Hematopoietic multipotent progenitor cell (in vitro differentiated cells): ENCODE results near the gene FUT3. TPM values are rescaled to one million over a fixed set of nuclear protein-coding genes. Genes with fewer than 3 reads are reported as not detected.
"Not testable (repeated sequence)": the region's sequence is repeated elsewhere in the genome, so short reads cannot be mapped to it uniquely, and the experiment has no call there.

ENCODE experiments used
- DNase-seq, 3 donors: peaks; one replicate each; pipeline ENCODE4 v3.0.0-alpha.2; 2011 to 2015; ENCODE audit warnings: low read depth in 2 of 3, low spot score in 2 of 3
- total RNA-seq: library from RNA; depleted of rRNA; stranded (reverse); fragments of >200 nt; gene quantifications from one replicate; pipeline ENCODE4 v1.2.3, GENCODE V29; 2012

The FUT3 gene
- total RNA-seq, 1 donor, result under 0.01 TPM

GRCh38 chr19:5850189-5850588, 1.1 kb downstream of the FUT3 start:
- no peak for DNase-seq

- not testable (repeated sequence) for DNase-seq
These were observed 2.6 kb downstream of the FUT3 start for GRCh38 chr19:5848621-5849020.

DNA sequence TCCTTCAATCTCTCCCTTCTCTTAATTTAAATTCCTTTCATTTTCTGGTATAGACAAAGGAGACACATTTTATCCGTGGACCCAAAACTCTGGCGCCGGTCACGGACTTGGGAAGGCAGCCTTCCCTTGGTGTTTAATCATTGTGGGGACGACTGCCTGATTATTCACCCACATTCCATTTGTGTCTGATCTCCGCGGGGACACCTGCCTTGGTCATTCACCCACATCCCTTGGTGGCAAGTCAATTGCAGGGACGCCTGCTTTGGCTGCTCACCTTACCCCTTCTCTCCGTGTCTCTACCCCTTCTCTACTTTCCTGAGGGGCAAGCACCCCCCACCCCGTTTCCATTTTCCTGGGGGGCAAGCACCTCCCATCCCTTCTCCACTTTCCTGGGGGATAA, 3.4 kb downstream of the FUT3 start:
- DNase-seq, result not testable (repeated sequence)

GRCh38 chr19:5844456-5845433, 6.5 kb downstream of the FUT3 start:
- DNase-seq, result no peak

- DNase-seq, result no peak
These were observed 7.8 kb downstream of the FUT3 start for GRCh38 chr19:5843295-5843927.

DNA sequence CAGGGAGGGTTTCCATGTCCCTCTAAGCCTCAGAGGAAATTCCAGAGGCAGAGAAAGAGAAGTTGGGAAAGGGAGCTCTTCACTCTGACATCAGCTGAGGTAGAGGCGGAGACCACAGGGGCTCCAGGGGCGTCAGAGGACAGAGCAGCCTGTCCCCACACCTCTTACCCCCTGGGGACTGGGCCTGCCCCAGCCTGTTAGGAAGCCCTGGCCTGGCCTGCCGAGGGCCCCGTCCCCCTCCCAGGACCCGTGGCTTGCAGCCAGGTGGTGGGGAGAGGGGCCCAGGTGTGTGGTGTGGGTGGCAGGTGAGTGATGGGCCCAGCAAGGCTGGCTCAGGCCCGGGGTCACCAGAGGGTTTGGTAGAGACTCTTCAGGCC, 9.5 kb downstream of the FUT3 start:
- DNase-seq, result not testable (repeated sequence)

GRCh38 chr19:5839065-5840017, 11.9 kb downstream of the FUT3 start, which contains the start of gene FUT6:
TSS of gene FUT6 (minus strand) at chr19:5839702. CDS start at chr19:5832567, 7,135 bp downstream.
- DNase-seq, result no peak

DNA sequence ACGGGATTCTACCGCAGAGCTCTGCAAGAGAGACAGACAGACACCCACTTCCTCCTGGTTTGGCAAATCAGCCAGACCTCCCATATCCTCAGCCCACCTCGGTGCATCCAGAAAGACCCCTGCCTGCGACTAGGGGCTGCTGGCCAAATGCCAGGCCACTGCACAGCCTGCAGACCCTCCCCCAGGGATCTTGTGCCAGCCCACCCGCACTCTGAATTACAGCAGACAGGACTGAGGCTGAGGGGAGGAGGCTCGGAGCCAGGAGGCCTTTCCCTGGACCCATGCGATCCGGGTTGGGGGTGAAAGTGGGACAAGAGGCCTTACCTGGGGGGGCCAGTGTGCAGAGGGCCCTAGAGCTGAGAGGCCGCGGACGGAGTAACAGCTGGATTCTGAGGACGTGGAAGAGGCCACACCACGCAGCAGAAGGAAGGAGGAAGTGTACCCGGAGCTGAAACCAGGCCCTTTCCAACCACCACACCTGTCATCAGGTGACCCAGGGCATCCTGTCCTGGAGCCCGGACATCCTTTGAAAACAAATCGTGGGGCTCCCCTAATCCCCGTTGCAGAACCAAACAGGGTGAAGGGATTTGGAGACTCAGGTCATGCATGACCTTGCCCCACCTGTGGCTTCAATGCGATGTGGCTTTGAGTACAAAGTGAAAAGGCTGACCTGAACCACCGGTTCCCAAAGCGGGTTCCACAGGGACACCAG, 12.7 kb downstream of the FUT3 start:
- DNase-seq, result peak in 1 of 3 donors; percentile 22

- DNase-seq, result no peak
These were observed 13.4 kb downstream of the FUT3 start for GRCh38 chr19:5837761-5838352.

DNA sequence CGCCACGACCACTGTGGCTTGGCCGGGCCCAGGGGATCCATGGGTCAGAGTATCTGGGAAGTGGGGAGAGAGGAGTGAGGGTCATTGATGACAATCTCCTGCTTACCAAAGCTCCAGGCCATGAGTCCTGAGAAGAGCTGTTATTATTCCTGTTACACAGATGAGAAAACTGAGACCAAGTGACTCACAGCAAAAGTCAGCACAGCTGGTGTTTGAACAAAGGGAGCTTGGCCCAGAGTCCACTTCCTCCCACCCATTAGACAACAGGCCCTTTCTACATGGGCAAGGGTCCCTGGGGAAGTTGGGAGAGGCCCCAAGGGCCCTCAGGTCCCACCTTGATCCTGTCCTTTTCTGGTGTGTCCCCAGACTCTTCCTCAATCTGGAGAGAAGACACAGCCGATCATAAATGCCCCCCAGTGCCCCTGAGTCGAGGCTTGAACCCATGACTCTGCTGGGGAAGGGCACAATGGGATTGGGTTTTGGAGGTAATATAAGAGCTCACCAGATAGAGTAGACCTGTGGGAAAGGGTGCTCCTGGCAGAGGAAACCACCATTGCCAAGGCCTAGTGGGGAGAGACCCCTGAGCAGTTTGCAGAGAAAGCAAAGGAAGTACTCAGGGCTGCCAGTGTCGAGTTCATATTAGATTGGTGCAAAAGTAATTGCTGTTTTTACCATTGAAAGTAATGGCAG, 18.6 kb downstream of the FUT3 start:
- no peak for DNase-seq

DNA sequence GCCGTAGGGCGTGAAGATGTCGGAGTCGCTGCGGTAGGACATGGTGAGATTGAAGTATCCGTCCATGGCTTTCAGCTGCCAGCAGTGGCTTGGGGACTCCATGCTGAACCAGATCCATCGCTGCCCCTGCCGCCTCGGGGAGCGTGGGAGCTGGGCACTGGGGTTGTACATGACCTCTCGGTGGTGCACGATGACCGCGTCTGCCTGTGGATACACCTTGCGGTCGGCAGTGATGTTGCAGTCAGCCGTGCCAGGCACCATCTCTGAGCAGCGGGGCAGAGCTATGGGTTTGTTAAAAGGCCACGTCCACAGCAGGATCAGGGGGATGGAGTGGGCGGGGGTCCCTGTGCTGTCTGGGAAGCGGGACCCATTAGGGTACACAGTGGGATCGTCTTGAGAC, 19.2 kb downstream of the FUT3 start:
- no peak for DNase-seq

- DNase-seq, result no peak
These were observed 20.1 kb downstream of the FUT3 start for GRCh38 chr19:5831159-5831558.

DNA sequence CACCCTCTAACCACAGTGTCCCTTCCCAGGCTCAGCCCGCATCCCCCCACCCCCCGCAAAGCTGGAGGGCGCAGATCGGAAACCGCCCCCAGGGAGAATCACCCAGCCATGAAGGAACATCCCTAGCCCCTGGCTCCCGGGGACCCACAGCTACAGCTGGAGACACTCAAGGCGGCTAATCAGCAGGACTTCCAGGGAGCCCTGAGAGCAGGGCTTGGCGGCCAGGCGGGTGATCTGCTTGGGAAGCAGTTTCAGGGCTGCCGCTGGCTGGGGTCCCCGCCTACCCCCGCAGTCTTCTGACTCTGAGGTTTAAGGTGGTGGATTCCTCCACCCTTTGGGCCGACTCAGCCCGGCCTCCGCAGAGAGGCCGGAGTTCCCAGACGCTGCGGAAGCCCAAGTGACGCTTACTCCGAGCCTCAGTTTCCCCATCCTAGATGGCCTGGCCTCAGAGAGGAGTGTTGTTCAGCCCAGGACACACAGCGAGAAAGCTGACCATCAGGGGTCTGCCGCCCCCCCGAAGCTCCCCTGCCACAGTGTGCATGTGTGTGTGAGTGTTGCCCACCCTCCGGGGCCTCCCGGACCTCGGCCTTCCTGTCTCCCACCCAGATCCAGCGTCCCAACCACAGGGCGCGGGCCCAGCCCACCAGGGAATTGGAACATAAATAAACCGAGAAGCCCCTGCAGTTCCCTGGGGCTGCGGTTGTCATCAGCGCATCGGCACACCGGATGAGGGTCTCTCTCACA, 21.5 kb downstream of the FUT3 start:
- DNase-seq, result no peak

- peak in 2 of 3 donors; percentile 48 to 58 for DNase-seq
These were observed 22.3 kb downstream of the FUT3 start for GRCh38 chr19:5828661-5829566.

DNA sequence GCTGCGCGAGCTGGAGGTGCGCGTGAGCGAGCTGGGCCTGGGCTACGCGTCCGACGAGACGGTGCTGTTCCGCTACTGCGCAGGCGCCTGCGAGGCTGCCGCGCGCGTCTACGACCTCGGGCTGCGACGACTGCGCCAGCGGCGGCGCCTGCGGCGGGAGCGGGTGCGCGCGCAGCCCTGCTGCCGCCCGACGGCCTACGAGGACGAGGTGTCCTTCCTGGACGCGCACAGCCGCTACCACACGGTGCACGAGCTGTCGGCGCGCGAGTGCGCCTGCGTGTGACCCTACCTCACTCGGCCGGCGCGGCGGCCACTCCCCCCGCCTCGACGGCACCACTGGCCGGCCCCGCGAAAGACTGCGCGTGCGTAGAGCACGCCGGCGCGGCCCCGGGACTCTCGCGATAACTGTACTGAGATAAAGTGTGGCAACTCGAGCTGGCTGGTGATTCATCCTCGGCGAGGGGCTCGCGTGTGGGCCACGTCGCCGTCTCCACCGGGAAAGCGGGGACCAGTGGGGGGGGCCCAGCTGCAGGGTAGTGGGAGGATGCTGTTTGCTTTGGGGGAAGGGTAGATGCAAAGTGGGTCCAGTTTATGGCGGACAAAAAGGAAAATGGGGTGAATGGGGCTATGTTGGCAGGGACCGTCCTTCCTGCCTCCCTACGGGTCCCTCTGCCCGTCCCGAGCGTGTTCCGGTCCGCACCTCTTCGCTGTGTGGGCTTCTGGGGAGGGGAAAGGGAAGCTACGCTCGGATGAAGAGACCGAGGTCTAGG, 23.2 kb downstream of the FUT3 start:
- DNase-seq, result peak; percentile 89 to 95 (median 95)

DNA sequence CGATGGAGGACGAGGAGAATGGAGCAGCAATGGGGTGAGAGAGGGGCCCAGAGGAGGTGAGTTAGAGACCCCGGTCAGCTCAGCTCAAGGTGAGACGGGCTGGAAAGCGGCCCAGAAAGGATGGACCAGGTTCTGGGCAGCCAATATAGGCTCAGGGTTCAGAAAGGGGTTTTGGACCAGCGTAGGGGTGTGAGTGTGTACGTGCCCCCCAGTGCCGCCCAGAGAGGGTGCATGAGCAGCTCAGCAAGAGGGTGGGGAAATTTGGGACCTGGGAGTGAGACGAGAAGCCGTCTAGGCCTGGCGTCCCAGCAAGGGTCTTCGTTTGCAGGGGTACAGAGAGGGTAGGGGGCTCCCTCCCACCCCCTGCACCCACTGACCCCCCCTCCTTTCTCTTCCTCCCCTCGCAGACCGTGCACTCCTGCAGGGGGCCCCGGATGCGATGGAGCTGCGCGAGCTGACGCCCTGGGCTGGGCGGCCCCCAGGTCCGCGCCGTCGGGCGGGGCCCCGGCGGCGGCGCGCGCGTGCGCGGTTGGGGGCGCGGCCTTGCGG, 23.8 kb downstream of the FUT3 start:
- DNase-seq, result no peak
